IMR-90 (cell line): ENCODE results near the gene PRL. TPM values are rescaled to one million over a fixed set of nuclear protein-coding genes. Genes with fewer than 3 reads are reported as not detected.

Experiments used
- ATAC-seq: fragments of 200-7000 bp; cut with Tn5 transposase; 2 replicates; pipeline ENCODE4 v1.9.1; 2020; ENCODE audit warnings: low read depth, mild to moderate bottlenecking, moderate library complexity
- BruUV-seq: library from RNA; stranded (reverse); fragments of 400-500 nt; replicated peaks from 2 replicates; lab custom pipeline; 2021; lab: Mats Ljungman, UMichigan
- CTCF ChIA-PET: fragments of 300-600 bp; formaldehyde crosslinking; extraction: SDS; loops from one replicate; lab custom pipeline; 2021; ENCODE audit warnings: antibody characterized with exemption; lab: Yijun Ruan, JAX
- POLR2A ChIA-PET: fragments of 300-600 bp; sonication (Branson Sonifier 250); formaldehyde crosslinking; loops from one replicate; lab custom pipeline; 2022; ENCODE audit warnings: antibody characterized with exemption; ENCODE audit not compliant: unreplicated experiment; lab: Charles Lee
- DNase-seq: peaks from one replicate; pipeline ENCODE4 v3.0.0; 2013
- H2AFZ ChIP-seq: replicated peaks from 2 replicates; pipeline ENCODE3; 2013; ENCODE audit warnings: low read length, mild to moderate bottlenecking; ENCODE audit not compliant: poor library complexity
- H2AK5ac ChIP-seq: 2 replicates; pipeline ENCODE4 v1.6.1; 2013; ENCODE audit warnings: low read depth, low read length, inconsistent platforms
- H2AK9ac ChIP-seq: replicated peaks from 2 replicates; pipeline ENCODE3; 2013; ENCODE audit warnings: mild to moderate bottlenecking, low read depth, low read length, moderate library complexity; ENCODE audit not compliant: poor library complexity
- H2BK120ac ChIP-seq: 2 replicates; pipeline ENCODE4 v1.6.1; 2013; ENCODE audit warnings: low read depth, low read length, inconsistent platforms
- H2BK15ac ChIP-seq: 3 replicates; pipeline ENCODE4 v1.6.1; 2013; ENCODE audit warnings: low read depth, low read length, inconsistent platforms
- H2BK20ac ChIP-seq: 2 replicates; pipeline ENCODE4 v1.6.1; 2013; ENCODE audit warnings: low read depth, mild to moderate bottlenecking, inconsistent platforms, low read length, moderate library complexity
- H2BK5ac ChIP-seq: 2 replicates; pipeline ENCODE4 v1.6.1; 2013; ENCODE audit warnings: mild to moderate bottlenecking, low read depth, low read length, inconsistent platforms; ENCODE audit not compliant: poor library complexity, severe bottlenecking
- H3K14ac ChIP-seq: replicated peaks from 2 replicates; pipeline ENCODE4 v1.6.1; 2013; ENCODE audit warnings: low read depth, low read length, inconsistent platforms
- H3K18ac ChIP-seq: 2 replicates; pipeline ENCODE4 v1.6.1; 2013; ENCODE audit warnings: low read depth, low read length, control low read depth
- H3K23ac ChIP-seq: 2 replicates; pipeline ENCODE4 v1.6.1; 2013; ENCODE audit warnings: low read depth, low read length, inconsistent platforms
- H3K27ac ChIP-seq: 2 replicates; pipeline ENCODE4 v1.5.1; 2013; ENCODE audit warnings: mild to moderate bottlenecking, control low read depth, low read length; ENCODE audit not compliant: insufficient read depth
- H3K27me3 ChIP-seq: 2 replicates; pipeline ENCODE4 v1.6.1; 2013; ENCODE audit warnings: low read length; ENCODE audit not compliant: control insufficient read depth, insufficient read depth
- H3K36me3 ChIP-seq: 2 replicates; pipeline ENCODE4 v1.6.1; 2013; ENCODE audit warnings: low read length, mixed read lengths; ENCODE audit not compliant: control insufficient read depth, insufficient read depth
- H3K4ac ChIP-seq: 2 replicates; pipeline ENCODE4 v1.6.1; 2013; ENCODE audit warnings: low read depth, low read length, inconsistent platforms
- H3K4me1 ChIP-seq: 2 replicates; pipeline ENCODE4 v1.6.1; 2013; ENCODE audit warnings: low read length, mixed read lengths; ENCODE audit not compliant: control insufficient read depth, insufficient read depth
- H3K4me2 ChIP-seq: 2 replicates; pipeline ENCODE4 v1.6.1; 2013; ENCODE audit warnings: low read depth, mild to moderate bottlenecking, control low read depth, low read length, moderate library complexity
- H3K4me3 ChIP-seq: 2 replicates; pipeline ENCODE4 v1.5.1; 2013; ENCODE audit warnings: low read depth, mild to moderate bottlenecking, control low read depth, low read length, moderate library complexity; ENCODE audit not compliant: insufficient read depth
- H3K56ac ChIP-seq: 2 replicates; pipeline ENCODE4 v1.6.1; 2013; ENCODE audit warnings: low read length, inconsistent platforms; ENCODE audit not compliant: insufficient read depth; ENCODE audit errors: extremely low read depth
- H3K79me1 ChIP-seq, 2 experiments: 2 replicates each; pipeline ENCODE4 v1.6.1; 2013; ENCODE audit warnings: low read length in 2 of 2, inconsistent platforms in 1 of 2, low read depth in 1 of 2
- H3K9ac ChIP-seq: 2 replicates; pipeline ENCODE4 v1.6.1; 2013; ENCODE audit warnings: low read depth, low read length, control low read depth
- H3K9me1 ChIP-seq: 2 replicates; pipeline ENCODE4 v1.6.1; 2013; ENCODE audit warnings: low read length, inconsistent platforms; ENCODE audit not compliant: insufficient read depth
- H3K9me3 ChIP-seq: 2 replicates; pipeline ENCODE4 v1.6.1; 2013; ENCODE audit warnings: low read length; ENCODE audit not compliant: control insufficient read depth, insufficient read depth
- H4K20me1 ChIP-seq: 2 replicates; pipeline ENCODE4 v1.6.1; 2013; ENCODE audit warnings: low read length, inconsistent platforms; ENCODE audit not compliant: insufficient read depth
- H4K5ac ChIP-seq: 2 replicates; pipeline ENCODE4 v1.6.1; 2013; ENCODE audit warnings: mild to moderate bottlenecking, low read depth, low read length, control low read depth
- H4K8ac ChIP-seq, 2 experiments: 2 replicates each; pipeline ENCODE4 v1.6.1; 2013; ENCODE audit warnings: low read depth in 2 of 2, low read length in 2 of 2, control low read depth in 1 of 2, inconsistent platforms in 1 of 2
- H4K91ac ChIP-seq: 2 replicates; pipeline ENCODE4 v1.6.1; 2013; ENCODE audit warnings: low read depth, low read length, inconsistent platforms; ENCODE audit not compliant: insufficient read depth
- BHLHE40 ChIP-seq: fragments of 150-350 bp; IDR thresholded peaks from 2 replicates; pipeline ENCODE4 v1.6.1; 2016; ENCODE audit warnings: mild to moderate bottlenecking, low read depth, low read length
- CEBPB ChIP-seq: IDR thresholded peaks from 2 replicates; pipeline ENCODE4 v1.6.1; 2012; ENCODE audit warnings: low read depth, low read length, improper control_type of control experiment
- CHD1 ChIP-seq: IDR thresholded peaks from 2 replicates; pipeline ENCODE4 v1.6.1; 2012; ENCODE audit warnings: low read depth, low read length, improper control_type of control experiment
- CTCF ChIP-seq: conservative IDR thresholded peaks from 2 replicates; pipeline ENCODE4 v1.5.1; 2012; ENCODE audit warnings: mild to moderate bottlenecking, low read depth, low read length, improper control_type of control experiment
- FOS ChIP-seq: fragments of 150-350 bp; IDR thresholded peaks from 2 replicates; pipeline ENCODE4 v1.6.1; 2016; ENCODE audit warnings: low read depth, low read length
- MAFK ChIP-seq: IDR thresholded peaks from 2 replicates; pipeline ENCODE4 v1.6.1; 2012; ENCODE audit warnings: low read depth, low read length, improper control_type of control experiment
- MAZ ChIP-seq: IDR thresholded peaks from 2 replicates; pipeline ENCODE4 v1.6.1; 2012; ENCODE audit warnings: low read depth, mild to moderate bottlenecking, low read length, improper control_type of control experiment, moderate library complexity, borderline replicate concordance
- MXI1 ChIP-seq: IDR thresholded peaks from 2 replicates; pipeline ENCODE4 v1.6.1; 2012; ENCODE audit warnings: low read depth, mild to moderate bottlenecking, low read length, moderate library complexity, borderline replicate concordance
- NFE2L2 ChIP-seq: fragments of 150-350 bp; IDR thresholded peaks from 2 replicates; pipeline ENCODE4 v1.6.1; 2016; ENCODE audit warnings: low read depth, mild to moderate bottlenecking, low read length
- POLR2A ChIP-seq: IDR thresholded peaks from 2 replicates; pipeline ENCODE4 v1.6.1; 2012; ENCODE audit warnings: mild to moderate bottlenecking, low read depth, low read length
- RAD21 ChIP-seq: IDR thresholded peaks from 2 replicates; pipeline ENCODE4 v1.6.1; 2012; ENCODE audit warnings: low read length, improper control_type of control experiment
- RCOR1 ChIP-seq: IDR thresholded peaks from 2 replicates; pipeline ENCODE4 v1.6.1; 2012; ENCODE audit warnings: mild to moderate bottlenecking, low read length, improper control_type of control experiment; ENCODE audit not compliant: insufficient replicate concordance
- RFX5 ChIP-seq: IDR thresholded peaks from 2 replicates; pipeline ENCODE4 v1.8.0; 2012; ENCODE audit warnings: low read depth, mild to moderate bottlenecking, low read length, moderate library complexity
- SMC3 ChIP-seq: fragments of 150-350 bp; IDR thresholded peaks from 2 replicates; pipeline ENCODE4 v1.6.1; 2016; ENCODE audit warnings: low read depth, mild to moderate bottlenecking, antibody characterized with exemption, low read length, moderate library complexity
- USF2 ChIP-seq: fragments of 150-350 bp; IDR thresholded peaks from 2 replicates; pipeline ENCODE4 v1.6.1; 2017; ENCODE audit warnings: mild to moderate bottlenecking, antibody characterized with exemption, low read length, low read depth
- whole genome bisulfite sequencing, 2 experiments: methylation state at CpG; one replicate each; pipeline versions ENCODE4 v1.1.5 to v1.1.7; 2013; ENCODE audit warnings: missing lambda C conversion rate in 2 of 2; ENCODE audit not compliant: insufficient read length in 1 of 2; ENCODE audit errors: extremely low coverage in 2 of 2; 5-methylcytosine and 5-hydroxymethylcytosine counted together
- dilution Hi-C: fragments of 300-500 bp; cut with HindIII; formaldehyde crosslinking; loops from one replicate; pipeline ENCODE4 v1.14.3; 2018; ENCODE audit warnings: low sequenced_read_pairs; ENCODE audit not compliant: unreplicated experiment
- in situ Hi-C: fragments of 300-500 bp; cut with MboI; formaldehyde crosslinking; loops from 3 replicates; pipeline ENCODE4 v1.14.3; 2019; ENCODE audit warnings: low sequenced_read_pairs, inconsistent platforms, mixed read lengths
- intact Hi-C: fragments of 100-400 bp; cut with micrococcal nuclease; formaldehyde crosslinking; loops from 2 replicates; pipeline ENCODE4 v1.10.0; 2022
- polyA plus RNA-seq, 3 experiments: library from polyadenylated mRNA; depleted of rRNA; stranded (reverse); fragments of >200 nt; gene quantifications; 2 replicates each; pipeline ENCODE4 v1.2.3, GENCODE V29; 2012; ENCODE audit warnings: low replicate concordance in 1 of 3
- total RNA-seq: library from RNA; depleted of rRNA; stranded (reverse); fragments of >200 nt; gene quantifications from 2 replicates; pipeline ENCODE4 v1.2.3, GENCODE V29; 2012
- TF ChIP-seq, protein P1 (sequence below): fragments of 150-350 bp; IDR thresholded peaks from 2 replicates; pipeline ENCODE4 v1.6.1; 2016; ENCODE audit warnings: low read depth, mild to moderate bottlenecking, low read length, moderate library complexity, borderline replicate concordance

The PRL gene
- total and polyA plus RNA-seq, 2 of the 4 experiments (the other 2 are of a cell fraction) = not detected

DNA sequence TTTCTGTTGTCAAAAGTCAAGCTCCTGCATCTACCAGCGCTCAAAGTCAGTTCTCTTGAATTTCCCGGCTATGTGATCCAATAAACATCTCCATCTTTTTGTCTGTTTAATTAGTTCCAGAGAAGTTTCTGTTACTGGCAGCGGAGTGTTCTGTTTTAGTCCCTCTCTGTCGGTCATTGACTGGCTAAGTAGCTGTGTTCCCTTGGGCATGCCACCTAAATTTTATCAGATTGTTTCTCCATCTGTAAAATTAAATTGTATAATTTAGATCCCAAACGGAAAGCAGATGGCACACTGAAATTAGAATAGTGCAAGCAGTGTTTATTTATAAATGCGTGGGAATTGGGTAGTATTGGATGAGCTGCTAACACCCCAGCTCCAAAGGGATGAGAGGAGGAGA, 29.7 kb upstream of the PRL start:
- in situ Hi-C loops = no loop called here
- Histone ChIP-seq H3K23ac (no peak overlapping the region), H4K91ac (peak overlapping the region; percentile 45), H3K9me1 (no peaks in the 10 kb centered on the region; the same call in none of the 2 replicates), H3K56ac (no peak overlapping the region), H3K18ac (no peak overlapping the region), H3K4me3 (no peak overlapping the region), H4K20me1 (no peaks in the 10 kb centered on the region), H2AK9ac (no peak overlapping the region), H2BK20ac (peak overlapping the region; percentile 52), H2AFZ (no peak overlapping the region), H3K9ac (no peak overlapping the region), H3K14ac (0 out of 2 replicates have a peak overlapping the region, but pooled peaks have one; percentile 21), H3K36me3 (no peaks in the 10 kb centered on the region), H3K4me2 (no peak overlapping the region), H4K8ac (0 out of 4 replicates have a peak overlapping the region, but pooled peaks of 1 of the 2 experiments have one; percentile 23), H4K5ac (no peak overlapping the region), H2BK120ac (peak overlapping the region; percentile 59), H3K4me1 (peaks cover 13% of the 10 kb centered on the region), H3K79me1 (no peaks in the 10 kb centered on the region), H3K9me3 (no peaks in the 10 kb centered on the region), H2BK5ac (no peak overlapping the region), H3K27me3 (no peaks in the 10 kb centered on the region), H2AK5ac (peak overlapping the region; percentile 43; the same call in 1 of the 2 replicates), H3K27ac (no peak overlapping the region), H3K4ac (peak overlapping the region; percentile 36; the same call in 1 of the 2 replicates), H2BK15ac (0 out of 3 replicates have a peak overlapping the region, but pooled peaks have one; percentile 60)
- intact Hi-C loops = loop anchor here (10.0 kb wide), 1 partner anchor 548 kb away; no protein-coding TSS in a partner anchor
- DNase-seq (no peak), ATAC-seq (no peak)
- CTCF ChIA-PET = interaction anchor here (1.0 kb wide), 1 partner anchor 22 kb away, joined by 3 read pairs; no protein-coding TSS in a partner anchor
- dilution Hi-C loops = no loop called here
- no TSS peak for BruUV-seq
- no peak for TF ChIP-seq MAZ
- no peak for TF ChIP-seq FOS
- TF ChIP-seq POLR2A = no peak
- TF ChIP-seq BHLHE40 = no peak
- TF ChIP-seq USF2 = no peak
- no peak for TF ChIP-seq MAFK
- TF ChIP-seq, protein P1, sequence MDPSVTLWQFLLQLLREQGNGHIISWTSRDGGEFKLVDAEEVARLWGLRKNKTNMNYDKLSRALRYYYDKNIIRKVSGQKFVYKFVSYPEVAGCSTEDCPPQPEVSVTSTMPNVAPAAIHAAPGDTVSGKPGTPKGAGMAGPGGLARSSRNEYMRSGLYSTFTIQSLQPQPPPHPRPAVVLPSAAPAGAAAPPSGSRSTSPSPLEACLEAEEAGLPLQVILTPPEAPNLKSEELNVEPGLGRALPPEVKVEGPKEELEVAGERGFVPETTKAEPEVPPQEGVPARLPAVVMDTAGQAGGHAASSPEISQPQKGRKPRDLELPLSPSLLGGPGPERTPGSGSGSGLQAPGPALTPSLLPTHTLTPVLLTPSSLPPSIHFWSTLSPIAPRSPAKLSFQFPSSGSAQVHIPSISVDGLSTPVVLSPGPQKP = no peak
- no peak for TF ChIP-seq CHD1
- TF ChIP-seq RAD21 = no peak
- no peak for TF ChIP-seq RCOR1
- no peak for TF ChIP-seq RFX5
- no peak for TF ChIP-seq CEBPB
- no peak for TF ChIP-seq CTCF
- TF ChIP-seq MXI1 = no peak
- TF ChIP-seq SMC3 = no peak
- TF ChIP-seq NFE2L2 = no peak
- POLR2A ChIA-PET = no interaction called here
- WGBS, 2 experiments = no CpG with 5 or more reads among the region's 6 CpGs
